Stimulated activated CD8-positive, alpha-beta memory T cell treated with anti-CD3 and anti-CD28 coated beads, Interleukin-15, amount 100 ng/mL, for 48 hours (primary cell): ENCODE measurements around the gene AKT2.

Experiments used
- DNase-seq, 2 donors: peaks; one replicate each; pipeline ENCODE4 v3.0.0-alpha.2; 2020; ENCODE audit warnings: low read depth in 2 of 2

The AKT2 gene

DNA sequence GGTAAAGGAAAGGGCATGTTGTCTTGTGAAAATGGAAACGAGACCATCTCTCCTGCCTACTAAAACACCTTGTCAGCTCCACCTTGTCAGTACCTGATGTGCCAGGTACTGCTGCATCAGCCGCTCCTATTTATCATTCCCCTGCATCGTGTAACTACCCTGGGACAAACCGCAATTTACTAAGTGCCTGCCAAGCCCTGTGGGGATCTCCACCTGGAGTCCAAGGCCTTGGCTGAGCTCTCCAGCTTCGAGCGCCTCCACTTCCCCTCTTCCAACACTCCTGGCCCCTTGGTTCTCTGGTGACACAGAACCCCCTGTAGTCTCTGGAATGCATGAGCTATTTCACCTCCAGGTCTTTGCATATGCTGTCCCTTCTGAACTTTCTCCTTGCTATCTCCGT is 32.8 kb downstream of the AKT2 start:
- no peak for DNase-seq

DNA sequence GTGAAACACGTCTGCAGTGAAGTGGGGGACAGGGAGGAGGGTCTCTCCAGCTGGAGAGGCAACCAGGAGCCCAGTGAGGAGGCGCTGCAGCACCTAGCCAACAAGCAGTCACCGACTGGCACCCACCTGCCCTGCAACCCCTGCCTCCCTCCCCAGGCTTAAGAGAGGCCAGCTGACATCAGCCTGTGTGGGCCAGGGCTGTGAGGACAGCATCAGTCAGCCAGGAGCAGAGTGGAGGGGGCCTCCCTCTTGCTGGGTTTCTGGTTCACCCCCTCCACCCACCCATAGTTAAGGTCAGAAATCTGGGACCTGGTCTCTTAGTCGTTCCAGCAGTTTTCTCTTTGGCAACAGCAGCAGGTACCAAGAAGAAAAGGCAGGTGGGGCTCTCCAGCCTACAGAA is 33.2 kb downstream of the AKT2 start:
- DNase-seq = no peak

DNA sequence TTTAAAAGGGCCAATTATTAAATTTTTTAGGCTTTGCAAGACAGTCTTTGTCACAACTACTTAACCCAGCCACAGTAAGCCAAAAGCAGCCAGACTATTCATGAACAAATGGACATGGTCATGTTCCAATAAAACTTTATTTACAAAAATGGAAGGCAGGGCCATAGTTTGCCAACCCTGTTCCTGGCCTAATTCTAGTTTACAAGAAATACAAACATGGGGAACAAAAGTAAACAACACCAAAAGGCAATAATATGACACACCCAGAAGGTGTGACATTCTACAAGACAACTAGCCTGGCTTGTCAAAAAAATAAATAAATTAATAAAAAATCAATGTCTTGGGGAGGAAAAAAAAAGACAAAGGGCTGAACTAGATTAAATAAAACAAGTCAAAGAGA is 33.9 kb downstream of the AKT2 start:
- DNase-seq = no peak

DNA sequence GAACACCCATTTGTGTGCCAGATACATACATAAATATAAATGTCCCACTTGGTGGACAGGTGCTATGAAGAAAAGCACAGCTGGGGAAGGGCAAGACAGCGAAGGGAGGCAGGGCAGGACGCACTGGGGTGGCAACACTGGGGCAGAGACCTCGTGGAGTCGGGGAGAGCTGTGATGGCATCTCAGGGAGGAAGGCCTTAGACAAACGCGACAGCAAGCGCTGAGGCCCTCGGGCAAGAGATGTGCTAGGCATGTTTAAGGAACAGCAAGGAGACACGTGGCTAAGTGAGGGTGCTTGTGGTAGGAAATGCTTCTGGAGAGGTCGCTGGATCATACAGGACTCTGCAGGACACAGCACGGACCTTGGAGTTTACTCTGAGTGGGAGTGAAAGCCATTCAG is 35.4 kb downstream of the AKT2 start:
- no peak for DNase-seq

DNA sequence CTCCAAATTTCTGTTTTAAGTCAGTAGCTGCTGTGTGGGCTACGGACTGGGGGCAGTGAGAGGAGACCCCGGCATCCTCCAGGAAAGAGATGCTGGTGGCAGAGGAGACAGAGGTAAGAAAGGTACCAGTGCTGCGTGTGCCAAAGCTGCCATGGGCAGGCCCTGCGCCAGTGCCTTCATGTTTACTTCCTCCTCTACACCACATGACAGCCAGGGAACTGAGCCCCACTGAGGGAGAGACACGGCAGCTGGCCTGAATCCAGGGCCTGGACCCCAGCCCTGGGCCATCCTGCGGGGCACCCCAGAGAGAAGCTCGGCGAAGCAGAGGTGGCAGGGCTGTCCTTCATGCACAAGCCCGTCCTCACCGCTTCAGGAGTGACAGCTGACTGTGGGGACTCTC is 35.9 kb downstream of the AKT2 start:
- DNase-seq = no peak

DNA sequence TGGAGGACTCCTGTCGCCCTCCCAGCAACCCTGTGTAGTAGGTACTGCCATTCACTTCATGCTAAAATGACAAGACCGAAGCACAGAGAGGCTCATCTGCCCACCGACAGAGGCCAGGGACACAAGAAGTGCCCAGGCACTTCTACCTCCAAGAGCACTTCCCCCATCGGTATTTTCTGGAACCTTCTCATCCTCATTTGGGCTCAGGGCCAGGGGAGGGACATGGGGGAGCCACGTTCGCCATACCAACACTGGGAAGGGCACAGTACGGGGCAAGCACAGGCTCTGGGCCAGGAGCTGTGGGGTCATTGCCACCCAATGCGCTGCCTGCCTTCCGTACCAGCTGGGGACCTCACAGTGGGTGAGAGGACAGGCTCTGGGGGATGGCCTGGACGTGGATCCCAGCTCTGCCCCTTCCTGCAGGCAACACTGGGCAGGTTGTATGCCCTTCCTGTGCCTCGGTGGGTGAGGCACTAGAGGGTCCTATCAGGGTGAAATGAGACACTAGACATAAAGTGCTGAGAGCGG is 37.3 kb downstream of the AKT2 start:
- no peak for DNase-seq

DNA sequence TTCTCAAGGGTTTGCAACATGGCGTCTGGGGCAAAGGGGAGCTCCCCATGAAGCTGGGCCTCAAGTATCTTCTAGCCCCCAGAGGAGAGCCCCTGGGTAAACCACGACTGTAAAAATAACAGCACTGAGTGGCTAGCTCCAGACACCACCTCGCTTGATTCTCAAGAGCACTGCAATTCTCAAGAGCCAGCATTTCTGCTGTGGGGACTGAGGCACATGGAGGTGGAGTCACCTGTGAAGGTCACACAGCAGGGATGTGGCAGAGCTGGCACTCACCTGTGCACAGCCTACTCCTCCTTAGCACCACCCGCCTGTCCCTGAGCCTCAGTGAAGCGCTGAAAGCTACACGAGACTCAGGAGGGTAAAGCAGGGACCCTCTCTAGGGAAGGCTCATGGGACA is 38.0 kb downstream of the AKT2 start:
- DNase-seq = no peak

DNA sequence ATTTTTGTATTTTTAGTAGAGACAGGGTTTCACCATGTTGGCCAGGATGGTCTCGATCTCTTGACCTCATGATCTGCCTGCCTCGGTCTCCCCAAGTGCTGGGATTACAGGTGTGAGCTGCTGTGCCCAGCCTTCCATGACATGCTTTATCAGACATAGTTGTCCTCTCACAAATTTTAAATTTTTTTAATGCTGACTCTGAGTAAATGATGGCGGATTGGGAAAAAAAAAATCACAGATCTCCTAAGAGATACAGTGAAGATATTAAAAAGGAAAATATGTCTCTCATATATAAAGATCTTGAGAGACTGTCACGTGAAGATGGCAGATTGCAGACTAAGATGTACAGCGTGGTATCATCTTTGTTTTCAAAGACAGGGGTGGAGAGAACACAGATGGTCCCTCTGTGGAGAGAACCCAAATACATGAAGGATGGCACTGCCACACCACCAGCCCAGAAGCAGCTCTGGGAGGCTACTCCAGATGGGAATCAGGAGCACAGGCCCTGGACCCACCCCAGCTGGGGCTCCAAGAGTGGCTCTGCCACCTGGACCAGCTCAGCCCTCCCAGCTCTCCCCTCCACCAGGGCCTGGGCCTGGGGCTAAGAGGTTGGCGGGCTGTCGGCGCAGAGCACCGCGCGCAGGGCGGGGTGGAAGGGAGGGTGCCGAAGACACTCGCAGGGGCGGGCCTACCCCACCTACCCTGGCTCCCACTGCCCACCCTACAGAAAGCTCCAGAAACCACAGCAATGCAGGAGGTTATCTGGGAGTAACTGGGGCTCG is 38.7 kb downstream of the AKT2 start:
- no peak for DNase-seq

DNA sequence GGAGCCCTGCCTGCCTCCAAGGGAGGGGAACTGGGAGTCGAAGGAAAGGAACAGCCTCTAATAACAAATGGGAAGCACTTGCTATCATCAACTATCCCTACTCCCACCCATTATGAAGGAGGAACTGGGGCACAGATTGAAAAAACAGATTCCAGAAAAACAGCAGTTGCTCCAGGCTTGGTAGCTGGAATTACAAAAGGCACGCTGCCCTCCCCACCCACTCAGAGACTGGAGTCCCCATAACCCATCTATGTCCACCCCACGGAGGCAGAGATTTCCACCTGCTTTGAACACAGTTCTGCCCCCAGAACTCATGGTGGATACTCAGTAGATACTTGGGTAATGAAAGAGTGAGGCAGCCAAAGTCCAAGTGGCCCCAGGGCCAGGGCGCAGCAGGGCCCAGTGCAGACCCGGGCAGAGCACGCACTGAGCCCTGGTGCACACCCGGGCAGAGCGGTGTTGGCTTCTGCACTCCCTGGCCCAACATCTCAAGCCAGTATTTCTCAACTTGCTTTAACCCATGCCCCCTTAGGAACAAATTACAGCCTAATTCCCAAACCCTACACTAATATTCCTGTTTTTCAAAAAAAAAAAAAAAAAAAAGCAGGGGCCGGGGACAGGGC is 39.5 kb downstream of the AKT2 start:
- DNase-seq = no peak

DNA sequence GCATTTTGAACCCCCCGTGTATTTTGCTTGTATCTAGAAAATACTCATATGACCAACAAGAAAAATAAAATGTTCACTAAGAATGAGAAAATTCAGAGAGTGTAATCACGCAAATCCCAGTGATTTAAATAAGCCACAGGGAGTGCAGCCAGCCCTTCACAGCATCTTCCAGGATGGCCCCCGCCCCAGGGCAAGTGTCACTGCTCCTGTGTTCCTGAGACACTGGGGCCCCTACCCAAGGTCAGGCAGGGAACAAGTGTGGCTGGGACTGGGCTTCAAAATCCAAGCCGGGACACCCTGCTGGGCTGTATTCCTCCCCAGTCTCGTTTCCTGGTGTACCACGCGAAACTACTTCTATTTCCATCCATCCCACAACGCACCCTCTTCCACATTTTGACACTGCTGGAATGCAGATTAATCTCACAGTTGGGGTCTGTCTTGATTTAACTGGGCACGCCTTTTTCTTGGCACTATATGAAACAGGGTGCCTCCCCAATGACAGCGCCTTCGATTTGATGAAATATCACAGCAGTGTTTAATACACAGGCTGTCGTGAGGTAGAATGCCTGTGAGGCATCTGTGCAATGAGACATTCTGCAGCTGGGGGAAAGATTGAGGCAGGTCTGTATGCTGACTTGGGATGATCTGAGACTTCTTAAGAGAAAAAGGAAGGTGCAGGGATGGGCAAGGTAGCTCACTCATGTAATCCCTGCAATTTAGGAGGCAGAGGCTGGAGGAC is 40.4 kb downstream of the AKT2 start:
- no peak for DNase-seq

DNA sequence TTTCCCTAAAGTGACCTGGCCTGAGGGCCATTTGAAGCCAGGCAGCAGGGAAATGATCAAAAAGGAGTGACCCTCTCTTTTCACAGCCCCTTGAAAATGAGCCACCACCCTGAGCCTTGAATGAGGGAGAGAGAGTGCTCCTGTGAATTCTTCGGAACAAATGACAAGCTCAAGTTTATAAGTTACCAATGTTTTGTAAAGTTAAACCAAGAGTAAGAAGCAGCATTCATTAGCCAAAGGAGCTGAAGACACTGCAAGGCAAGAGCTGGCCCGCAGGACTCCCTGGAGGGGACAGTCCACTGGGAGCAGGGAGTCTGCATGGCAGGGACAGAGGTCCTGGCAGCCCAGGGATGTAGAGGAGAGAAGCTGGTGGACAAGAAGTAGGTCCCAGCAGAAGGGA is 42.0 kb downstream of the AKT2 start:
- DNase-seq = no peak

DNA sequence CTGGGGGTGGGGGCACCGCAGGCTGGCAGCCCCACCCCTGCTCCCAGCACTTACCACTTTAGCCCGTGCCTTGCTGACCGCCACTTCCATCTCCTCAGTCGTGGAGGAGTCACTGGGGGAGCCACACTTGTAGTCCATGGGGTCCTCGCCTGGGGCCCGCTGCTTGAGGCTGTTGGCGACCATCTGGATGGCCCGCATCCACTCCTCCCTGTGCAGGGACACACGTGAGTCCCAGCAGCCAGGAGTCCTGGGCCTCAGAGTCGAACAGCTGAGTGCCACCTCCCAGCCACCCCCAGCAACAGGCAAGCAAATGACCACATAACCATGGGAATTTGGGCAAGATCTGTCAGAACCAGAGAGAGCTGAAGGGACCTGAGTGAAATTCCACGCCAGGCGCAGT is 42.7 kb downstream of the AKT2 start:
- no peak for DNase-seq

DNA sequence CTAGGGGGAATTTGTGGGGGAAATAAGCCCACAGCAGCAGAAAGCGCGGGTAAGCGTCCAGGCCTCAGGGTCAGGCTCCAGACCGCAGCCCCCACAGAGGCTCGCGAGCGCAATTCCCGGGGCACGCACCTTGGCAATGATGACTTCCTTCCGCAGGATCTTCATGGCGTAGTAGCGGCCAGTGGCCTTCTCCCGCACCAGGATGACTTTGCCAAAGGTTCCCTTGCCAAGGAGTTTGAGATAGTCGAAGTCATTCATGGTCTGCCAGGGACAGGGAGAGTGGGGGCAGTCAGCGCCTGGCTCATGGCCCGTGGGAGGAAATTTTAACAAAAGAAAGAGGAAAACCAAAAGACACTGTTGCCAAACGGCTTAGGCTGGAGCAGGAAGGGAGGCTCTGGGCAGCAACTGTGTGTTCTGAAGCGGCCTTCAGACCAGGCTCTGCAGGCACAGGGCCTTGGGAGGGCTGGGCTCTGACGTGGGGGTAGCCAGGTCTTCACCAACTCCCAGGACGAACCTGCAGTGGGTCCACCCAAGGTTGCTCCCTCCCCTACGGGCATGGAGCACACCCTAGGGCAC is 43.2 kb downstream of the AKT2 start:
- no peak for DNase-seq

DNA sequence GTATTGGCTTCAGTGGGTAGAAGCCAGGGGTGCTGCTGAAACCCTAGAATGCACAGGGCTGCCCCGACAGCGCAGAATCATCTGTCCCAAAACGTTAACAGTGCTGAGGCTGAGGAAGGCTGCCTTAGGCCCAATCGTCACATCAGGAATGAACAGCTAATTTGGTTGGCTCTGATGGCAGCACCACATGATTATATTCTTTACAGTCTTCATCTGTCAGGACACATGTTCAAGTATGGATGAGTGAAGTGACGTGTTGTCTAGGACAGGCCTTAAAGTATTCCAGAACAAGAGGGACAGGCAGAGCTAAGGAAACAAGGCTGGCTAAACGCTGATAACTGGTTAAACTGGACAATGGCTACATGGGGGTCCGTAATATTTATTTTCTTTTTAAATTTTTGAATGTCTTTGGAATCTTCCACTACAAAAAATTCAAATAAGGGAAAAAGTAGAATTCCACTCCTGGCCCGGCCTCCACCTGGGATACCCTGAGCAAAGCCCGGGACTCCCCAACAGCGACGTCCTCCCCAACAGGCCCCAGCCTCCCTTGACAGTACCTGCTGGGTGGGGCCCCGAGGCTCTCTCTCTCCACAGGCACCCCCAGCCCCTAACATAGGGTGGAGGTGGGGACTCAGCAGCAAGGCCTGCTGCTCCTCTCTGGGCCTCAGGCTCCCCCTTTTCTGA is 43.9 kb downstream of the AKT2 start:
- DNase-seq = no peak

DNA sequence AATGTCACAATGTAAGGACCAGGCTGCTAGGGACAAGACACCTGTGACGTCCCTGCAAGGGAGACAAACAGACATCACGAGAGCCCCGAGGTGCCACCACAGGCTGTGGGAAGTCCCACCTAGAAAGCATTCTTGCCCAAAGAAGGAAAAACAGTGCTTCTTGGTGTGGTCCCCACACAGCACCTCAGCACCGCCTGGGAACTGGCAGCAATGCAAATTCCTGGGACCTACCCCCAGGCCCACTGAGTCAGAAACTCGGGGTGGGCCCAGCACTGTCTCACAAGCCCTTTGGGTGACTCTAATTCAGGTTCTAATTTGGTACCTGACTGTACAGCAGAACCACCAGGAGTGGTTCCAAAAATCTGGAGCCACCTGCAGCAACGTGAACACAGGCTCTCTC is 44.8 kb downstream of the AKT2 start:
- DNase-seq = no peak

DNA sequence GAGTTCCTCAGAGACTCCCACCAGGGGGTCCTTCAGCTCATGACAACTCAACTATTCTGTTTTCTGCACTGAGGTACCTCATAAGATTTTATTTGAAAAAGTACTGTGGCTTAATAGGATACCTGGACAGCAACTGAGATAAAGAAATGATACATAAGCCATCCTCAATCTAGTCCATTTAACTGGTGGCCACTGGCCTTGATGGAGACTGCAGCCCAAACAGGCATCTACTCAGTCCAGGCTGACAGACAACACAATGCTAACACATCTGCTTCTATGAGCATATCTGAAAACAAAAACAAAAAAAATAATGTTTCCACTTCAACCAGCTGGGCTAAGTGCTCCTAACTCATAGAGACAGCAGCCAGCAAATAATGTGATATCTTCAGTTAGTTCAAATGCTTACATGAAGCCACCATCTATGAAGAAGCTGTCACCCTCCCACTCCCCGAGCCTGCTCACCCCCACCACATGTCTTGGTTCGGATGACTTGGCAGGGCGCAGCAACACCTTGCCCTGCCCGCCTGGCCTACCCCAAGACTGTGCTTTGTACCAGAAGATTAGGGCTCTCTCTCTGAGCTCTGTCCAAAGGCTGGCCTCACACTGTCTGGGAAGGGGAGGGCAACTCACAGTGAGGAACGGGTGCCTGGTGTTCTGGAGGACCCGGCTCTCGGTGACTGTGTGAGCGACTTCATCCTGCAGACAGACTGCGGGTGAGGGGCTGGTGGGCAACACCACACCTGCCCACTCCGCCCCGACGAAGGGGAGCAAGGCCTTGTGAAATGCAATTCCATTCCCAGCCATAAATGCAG is 45.5 kb downstream of the AKT2 start:
- no peak for DNase-seq

DNA sequence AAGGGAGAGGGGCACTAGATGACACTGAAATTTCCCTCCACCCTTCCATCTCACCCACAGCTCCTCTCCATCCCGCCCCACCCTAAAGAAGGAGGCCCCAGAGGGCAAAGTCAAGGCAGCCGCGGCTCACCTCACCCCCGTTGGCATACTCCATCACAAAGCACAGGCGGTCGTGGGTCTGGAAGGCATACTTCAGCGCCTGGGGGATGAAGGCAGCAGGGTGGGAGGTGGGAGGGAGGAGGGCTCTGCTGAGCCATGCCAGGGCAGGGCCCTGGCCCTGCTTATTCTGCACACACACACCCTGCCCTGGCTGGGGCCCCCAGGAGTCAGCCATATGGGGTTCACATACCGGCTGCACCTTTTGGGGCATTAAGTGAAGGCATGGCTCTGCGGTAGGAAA is 46.4 kb downstream of the AKT2 start:
- no peak for DNase-seq

DNA sequence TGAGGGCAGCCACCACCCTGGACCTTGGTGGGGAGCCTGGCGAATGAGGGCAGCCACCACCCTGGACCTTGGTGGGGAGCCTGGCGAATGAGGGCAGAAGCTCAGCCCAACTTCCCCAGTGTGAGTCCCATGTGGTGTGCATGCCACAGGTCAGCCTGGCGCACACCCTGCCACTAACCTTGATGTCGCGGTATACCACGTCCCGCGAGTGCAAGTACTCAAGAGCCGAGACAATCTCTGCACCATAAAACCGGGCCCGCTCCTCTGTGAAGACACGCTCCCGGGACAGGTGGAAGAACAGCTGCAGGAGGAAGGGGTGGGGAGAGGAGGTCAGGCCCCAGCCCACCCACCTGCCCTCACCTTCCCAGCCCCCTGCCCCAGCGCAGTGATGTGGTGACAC is 47.4 kb downstream of the AKT2 start:
- no peak for DNase-seq

DNA sequence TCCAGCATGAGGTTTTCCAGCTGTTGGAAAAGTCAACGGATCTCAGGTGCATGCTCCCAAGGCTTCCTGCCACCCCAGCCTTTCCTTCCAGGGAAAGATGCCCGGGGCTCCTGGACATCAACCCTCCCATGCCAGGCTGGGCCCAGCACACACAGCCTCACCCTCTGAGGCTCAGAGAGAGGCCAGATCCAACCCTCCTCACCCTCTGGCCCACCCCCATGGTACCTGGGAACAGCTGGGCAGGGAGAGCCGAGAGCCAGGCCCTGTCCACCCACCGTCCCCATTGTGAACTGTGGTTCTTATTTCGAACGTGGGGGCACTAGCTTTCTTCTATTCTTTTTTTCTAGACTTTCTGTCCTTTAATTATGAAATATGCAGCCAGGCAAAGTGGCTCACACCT is 48.8 kb downstream of the AKT2 start:
- no peak for DNase-seq

DNA sequence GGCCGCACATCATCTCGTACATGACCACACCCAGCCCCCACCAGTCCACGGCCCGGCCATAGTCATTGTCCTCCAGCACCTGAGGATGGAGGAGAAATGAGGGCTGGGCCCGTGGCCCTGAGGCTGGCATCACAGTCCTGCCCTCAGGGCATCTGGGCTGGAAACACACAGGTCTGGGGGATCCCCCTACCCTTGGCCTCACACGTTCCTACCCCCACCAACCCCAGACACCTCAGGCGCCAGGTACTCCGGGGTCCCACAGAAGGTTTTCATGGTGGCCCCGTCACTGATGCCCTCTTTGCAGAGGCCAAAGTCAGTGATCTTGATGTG is 49.2 kb downstream of the AKT2 start:
- no peak for DNase-seq
